ENCODE results near the gene EIF5AL1.
"Not testable (repeated sequence)": the region's sequence is repeated elsewhere in the genome, so short reads cannot be mapped to it uniquely, and the experiment has no call there.

EIF5AL1 gene

GRCh38 chr10:79488336-79488735 is 24.0 kb upstream of the EIF5AL1 start:
- DNase-seq = peak; percentile 91

DNA sequence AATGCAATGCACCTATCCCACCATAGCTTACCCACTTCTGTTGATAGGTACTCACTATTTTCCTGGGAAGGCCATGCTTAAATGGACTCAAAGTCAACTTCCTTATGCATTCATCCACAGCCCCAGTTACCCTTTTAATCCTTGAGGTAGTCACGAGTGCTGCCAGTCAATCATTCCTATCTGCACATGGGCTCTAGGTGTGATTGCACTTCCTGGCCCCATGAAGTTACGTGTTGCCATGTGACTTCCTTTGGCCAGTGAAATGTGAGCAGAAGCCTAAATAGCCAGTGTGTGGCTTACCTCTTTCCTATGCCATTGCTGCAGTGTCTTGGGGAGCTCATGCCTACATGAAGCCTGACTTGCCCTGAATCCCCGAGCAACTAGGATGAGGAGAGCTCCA is 23.5 kb upstream of the EIF5AL1 start:
- DNase-seq = no peak

- no peak for DNase-seq
Measured at GRCh38 chr10:79490400-79491142, 21.8 kb upstream of the EIF5AL1 start.

GRCh38 chr10:79491143-79491835 is 21.0 kb upstream of the EIF5AL1 start:
- DNase-seq = no peak

DNA sequence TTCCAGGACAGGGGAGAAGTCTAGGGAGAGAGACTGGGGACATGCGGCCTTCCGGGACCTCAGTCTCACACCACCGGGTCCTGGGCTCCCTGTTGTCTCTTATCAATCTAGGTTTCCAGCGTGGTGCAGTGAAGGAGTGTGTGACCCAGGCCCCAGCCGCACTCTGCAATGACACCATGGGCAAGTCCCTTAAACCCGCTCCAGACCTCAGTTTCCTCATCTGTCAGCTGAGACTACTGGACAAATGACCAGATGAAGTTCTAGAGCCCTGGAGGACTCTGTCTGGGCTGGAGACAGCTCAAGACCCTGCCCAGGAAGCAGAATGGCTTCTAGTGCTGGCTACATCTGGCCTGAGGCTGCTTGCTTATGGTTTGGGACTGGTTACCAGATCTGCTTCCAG is 20.1 kb upstream of the EIF5AL1 start:
- DNase-seq = no peak

DNA sequence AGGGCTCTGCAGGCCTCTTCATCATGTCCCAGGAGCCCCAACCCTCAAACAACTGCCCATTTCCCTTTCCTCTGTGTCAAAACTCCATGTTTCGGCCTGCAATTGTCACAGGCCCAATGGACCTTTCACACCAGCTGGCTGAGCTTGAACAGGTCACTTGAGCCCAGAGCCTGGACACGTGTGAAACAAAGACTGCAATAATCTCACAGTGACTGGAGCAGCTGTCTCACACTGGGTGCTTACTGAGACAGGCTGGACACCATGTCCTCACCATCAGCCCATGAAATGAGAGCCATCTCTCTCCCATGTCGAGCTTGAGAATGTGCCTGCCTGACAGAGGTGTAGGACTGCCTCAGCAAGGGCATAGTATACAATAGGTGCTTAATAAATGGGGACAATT is 19.5 kb upstream of the EIF5AL1 start:
- DNase-seq = no peak

GRCh38 chr10:79493806-79494205 is 18.5 kb upstream of the EIF5AL1 start:
- DNase-seq = no peak

DNA sequence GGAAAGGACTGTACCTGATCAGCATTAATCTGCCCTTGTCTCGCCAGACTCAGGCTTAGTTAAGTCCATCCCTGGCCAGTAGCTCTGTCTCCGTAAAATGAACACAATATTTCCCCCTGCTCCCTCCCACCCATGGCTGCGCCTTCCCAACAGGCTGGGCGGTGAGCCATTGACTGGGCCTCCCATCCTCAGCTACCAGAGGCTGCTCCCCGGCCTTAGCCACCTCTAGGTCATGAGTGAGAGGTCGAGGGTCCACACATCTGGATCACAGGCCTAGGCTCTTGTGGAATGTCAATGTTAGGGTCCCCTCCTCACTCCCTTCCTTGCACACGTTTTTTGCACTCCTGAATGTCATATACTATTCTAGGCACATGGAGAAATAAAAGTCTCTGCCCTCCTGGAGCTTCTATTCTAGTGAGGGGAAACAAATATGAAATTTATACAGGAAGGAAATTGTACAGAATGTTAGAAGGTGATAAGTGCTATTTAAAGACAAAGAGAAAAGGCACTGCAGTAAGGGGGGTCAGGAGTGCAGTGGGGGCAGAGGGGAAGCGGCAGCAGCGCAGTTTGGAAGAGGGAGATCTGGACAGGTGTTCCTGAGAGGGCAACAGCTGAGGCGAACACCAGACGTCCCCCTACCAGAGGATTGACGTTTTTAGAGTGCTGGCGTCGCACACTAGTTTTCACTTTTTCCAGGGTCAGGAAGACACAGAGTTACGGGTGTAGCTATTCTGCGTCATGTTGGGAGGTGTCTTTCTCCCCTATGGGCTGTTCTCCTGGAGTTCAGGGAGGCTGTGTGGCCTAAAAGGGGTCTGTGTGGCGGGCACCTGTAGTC is 17.2 kb upstream of the EIF5AL1 start:
- DNase-seq = no peak

DNA sequence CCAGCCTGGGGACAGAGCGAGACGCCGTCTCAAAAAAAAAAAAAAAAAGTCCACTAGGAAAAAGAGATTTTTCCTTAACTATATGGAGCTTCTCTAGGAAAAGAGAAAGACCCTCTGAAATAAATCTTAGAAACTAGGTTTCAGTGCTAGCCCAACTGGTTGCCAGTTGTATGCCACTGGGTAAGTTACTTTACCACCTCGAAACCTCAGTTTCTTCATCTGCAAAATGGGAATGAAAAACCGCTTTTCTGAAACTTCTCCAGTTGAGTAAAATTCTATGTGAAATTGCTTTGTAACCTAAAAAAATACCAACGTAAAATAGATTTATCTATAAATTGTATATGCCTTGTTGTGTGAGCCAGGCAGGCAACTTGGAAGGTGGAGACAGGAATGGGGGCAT is 16.5 kb upstream of the EIF5AL1 start:
- no peak for DNase-seq

DNA sequence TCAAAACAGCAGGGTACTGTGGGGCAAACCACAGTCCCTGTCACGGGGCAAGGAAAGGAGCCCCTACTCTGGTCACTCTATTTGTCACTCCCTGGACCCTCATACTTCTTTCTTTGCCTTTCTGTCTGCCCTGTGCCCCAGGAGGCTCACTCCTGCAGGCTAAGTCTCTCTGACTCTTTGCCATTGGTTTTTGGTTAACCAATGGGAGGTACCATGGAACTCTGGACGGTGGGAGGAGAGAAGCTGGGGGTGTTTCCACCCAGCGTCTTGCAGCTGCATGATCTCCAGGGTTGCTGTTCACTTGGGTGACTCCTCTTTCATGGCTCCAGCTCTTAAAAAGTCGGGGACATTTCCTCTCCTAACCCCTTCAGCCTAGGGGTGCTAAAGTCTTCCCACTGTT is 15.4 kb upstream of the EIF5AL1 start:
- no peak for DNase-seq

DNA sequence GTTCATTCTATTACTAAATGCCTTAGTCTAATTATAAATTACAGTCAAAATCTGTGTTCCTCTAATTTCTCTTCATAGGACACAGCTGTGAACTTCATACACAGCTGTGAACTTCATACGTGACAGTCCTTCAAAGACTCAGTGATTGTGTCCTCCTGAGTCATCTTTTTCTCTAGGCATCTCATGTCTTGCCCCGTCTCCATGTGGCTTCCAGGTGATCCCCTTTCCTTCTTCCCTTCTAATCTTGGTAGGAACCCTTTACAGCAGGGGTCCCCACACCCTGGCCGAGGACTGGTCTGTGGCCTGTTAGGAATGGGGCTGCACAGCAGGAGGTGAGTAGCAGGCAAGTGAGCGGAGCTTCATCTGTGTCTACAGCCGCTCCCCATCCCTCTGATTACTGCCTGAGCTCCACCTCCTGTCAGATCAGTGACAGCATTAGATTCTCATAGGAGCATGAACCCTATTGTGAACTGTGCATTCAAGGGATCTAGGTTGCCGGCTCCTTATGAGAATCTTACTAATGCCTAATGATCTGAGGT is 14.0 kb upstream of the EIF5AL1 start:
- DNase-seq = no peak

- DNase-seq = peak; percentile 5
Measured at GRCh38 chr10:79502561-79503309, 9.6 kb upstream of the EIF5AL1 start.

DNA sequence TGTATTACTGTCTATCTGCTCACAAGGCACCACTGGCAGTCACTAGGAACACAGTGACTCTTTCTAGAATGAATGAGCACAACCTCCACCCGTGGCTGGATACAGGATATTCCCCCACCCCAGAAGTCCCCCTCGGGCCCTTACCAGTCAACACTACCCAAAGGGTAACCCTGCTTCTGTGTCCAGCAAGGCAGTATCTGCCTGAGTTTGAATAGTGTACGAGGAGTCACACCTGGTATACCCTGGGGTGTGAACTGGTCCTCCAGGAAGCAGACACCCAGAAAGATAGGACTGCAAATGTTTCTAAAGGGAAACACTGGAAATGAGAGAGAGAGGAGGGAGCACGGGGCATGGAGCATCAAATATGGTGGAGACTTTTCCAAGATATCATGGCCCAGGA is 8.5 kb upstream of the EIF5AL1 start:
- DNase-seq = not testable (repeated sequence)

GRCh38 chr10:79504483-79504882 is 7.8 kb upstream of the EIF5AL1 start:
- DNase-seq = not testable (repeated sequence)

- not testable (repeated sequence) for DNase-seq
Measured at GRCh38 chr10:79505328-79505727, 7.0 kb upstream of the EIF5AL1 start.

DNA sequence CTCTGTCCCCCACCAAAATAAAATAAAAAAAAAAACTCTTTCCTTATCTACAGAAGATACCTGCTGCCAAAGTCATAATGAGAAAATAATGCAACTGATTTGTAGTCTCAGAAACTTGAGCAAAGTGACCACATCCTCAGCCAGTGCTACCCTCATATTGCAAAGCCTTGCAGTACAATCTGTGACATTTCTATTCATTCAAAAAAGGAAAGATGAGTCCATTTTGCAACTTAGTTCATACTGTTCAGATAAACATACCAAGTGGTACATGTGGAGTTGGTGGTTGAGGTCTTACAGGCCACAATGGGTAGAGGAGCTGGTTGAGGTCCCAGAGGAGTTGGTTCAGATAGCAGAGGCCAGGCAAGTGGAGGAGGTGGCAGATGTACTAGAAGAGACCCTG is 6.5 kb upstream of the EIF5AL1 start:
- DNase-seq = no peak

GRCh38 chr10:79507440-79508167 is 4.7 kb upstream of the EIF5AL1 start:
- no peak for DNase-seq

DNA sequence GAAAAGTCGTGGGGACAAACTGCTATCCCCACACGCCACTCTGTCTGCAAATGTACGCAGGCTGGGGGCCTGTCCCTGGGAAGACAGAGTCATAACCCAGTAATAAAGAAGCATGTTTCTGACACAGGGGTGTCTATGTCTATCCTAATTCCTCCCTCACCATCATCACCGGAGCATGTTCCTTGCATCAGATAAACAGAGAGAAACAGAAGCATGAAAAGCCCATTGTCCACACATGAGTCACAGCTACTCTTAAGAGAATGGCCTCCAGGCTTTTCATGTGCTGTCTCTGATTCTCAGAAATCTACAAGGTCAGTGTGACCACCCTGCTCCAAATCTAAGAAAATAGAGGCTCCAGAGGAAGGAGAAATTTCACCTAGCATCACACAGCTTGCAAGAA is 4.1 kb upstream of the EIF5AL1 start:
- DNase-seq = not testable (repeated sequence)

DNA sequence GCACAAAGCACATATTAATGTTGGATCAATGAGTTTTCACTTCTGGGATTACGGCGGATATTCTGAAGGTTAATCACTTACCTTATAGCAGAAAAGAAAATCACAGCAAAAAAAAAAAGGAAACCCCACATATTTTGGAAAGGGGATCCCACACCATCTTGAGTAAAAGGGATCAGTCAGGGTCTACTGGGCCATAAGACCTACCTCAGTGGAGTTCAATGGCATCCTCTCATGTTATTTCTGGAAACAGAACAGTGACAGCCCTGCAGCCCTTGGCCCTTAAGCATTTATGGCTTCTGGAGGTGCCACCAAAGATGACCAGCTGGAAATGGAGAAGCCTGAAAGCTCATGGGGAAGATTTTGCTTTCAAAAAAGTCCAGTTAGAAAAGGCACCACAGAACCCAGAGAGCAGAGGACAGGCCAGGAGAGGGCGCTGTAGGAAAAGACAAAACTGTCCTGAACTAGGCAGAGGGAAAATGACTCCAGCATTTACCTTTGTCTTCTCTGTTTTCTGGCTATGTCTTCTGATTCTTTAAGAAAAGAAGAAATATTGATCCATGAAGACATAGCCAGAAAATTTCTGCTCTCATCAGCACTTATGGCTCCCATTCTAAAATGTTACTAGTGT is 2.9 kb upstream of the EIF5AL1 start:
- DNase-seq = not testable (repeated sequence)

GRCh38 chr10:79509934-79510508 is 2.3 kb upstream of the EIF5AL1 start:
- DNase-seq = not testable (repeated sequence)
